ENCODE results near the gene CNKSR1.
"Not testable (repeated sequence)": the region's sequence is repeated elsewhere in the genome, so short reads cannot be mapped to it uniquely, and the experiment has no call there.

DNA sequence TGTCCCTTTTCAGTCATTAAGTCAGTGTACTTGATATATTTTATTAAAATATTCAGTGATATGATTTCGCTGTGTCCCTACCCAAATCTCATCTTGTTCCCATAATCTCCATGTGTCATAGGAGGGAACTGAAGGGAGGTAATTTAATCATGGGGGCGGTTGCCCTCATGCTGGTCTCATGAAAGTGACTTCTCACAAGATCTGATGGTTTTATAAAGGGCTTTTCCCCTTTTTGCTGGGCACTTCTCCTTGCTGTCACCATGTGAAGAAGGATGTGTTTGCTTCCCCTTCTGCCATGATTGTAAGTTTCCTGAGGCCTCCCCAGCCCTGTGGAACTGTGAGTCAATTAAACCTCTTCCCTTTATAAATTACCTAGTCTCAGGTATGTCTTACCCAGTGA, 53.4 kb downstream of the CNKSR1 start:
- not testable (repeated sequence) for TF ChIP-seq SUZ12 (IDR thresholded peaks at IDR 0.05; ENCODE audit: extremely low read depth, insufficient read depth, insufficient read length); ZNF274 (IDR thresholded peaks at IDR 0.05; ENCODE audit: low read depth, low read length); YY1 (IDR thresholded peaks at IDR 0.05; ENCODE audit: insufficient read depth, insufficient read length)

Measured in NT2/D1 (cell line).